Measurements from ENCODE around the gene DNAI2. TPM values are rescaled to one million over a fixed set of nuclear protein-coding genes. Genes with fewer than 3 reads are reported as not detected.

The DNAI2 gene
- total RNA-seq, 1 experiment from 2014 or later: 0.26 TPM

- no peaks in the 10 kb centered on the region for H3K36me3 Mint-ChIP-seq
- peaks cover 4% of the 10 kb centered on the region for H3K9me3 Mint-ChIP-seq
- peaks cover 2% of the 10 kb centered on the region; the same call in 1 of the 2 replicates for H3K27me3 Mint-ChIP-seq (ENCODE audit: low read depth)
- H3K27ac Mint-ChIP-seq: no peak overlapping the region
- CTCF ChIA-PET: interaction anchor here (1.6 to 8.3 kb wide), 5 partner anchors 14 to 80 kb away, joined by 4 to 112 read pairs (median 23); partner anchors contain the start of genes BTBD17 and GPR142
- H3K4me3 Mint-ChIP-seq: no peak overlapping the region
- ATAC-seq (no peak), DNase-seq (ENCODE audit: low spot score) (no peak)
- no peaks in the 10 kb centered on the region for H3K4me1 Mint-ChIP-seq
- POLR2A ChIA-PET: no interaction called here
- TF ChIP-seq PREB (CRISPR knock-in tag; IDR thresholded peaks at IDR 0.05; ENCODE audit: borderline replicate concordance) (no peak), ATF1 (CRISPR knock-in tag; IDR thresholded peaks at IDR 0.05) (no peak), FOXK1 (CRISPR knock-in tag; IDR thresholded peaks at IDR 0.05) (no peak), ZNF512 (CRISPR knock-in tag; IDR thresholded peaks at IDR 0.05; ENCODE audit: borderline replicate concordance) (no peak), NFATC4 (CRISPR knock-in tag; IDR thresholded peaks at IDR 0.05) (no peak), FOXJ3 (CRISPR knock-in tag; IDR thresholded peaks at IDR 0.05; ENCODE audit: borderline replicate concordance) (no peak), ZNF121 (CRISPR knock-in tag; IDR thresholded peaks at IDR 0.05) (no peak), ZNF671 (CRISPR knock-in tag; IDR thresholded peaks at IDR 0.05) (no peak), AR (CRISPR knock-in tag; IDR thresholded peaks at IDR 0.05) (no peak), IRF1 (CRISPR knock-in tag; IDR thresholded peaks at IDR 0.05) (no peak), IRF2 (CRISPR knock-in tag; IDR thresholded peaks at IDR 0.05; ENCODE audit: borderline replicate concordance, low read depth) (no peak), RELA (CRISPR knock-in tag; IDR thresholded peaks at IDR 0.05; ENCODE audit: borderline replicate concordance) (no peak), GRHL2 (CRISPR knock-in tag; IDR thresholded peaks at IDR 0.05; ENCODE audit: insufficient replicate concordance, severe bottlenecking) (no peak), ZNF532 (CRISPR knock-in tag; IDR thresholded peaks at IDR 0.05; ENCODE audit: borderline replicate concordance) (no peak), ZNF425 (CRISPR knock-in tag; conservative IDR thresholded peaks at IDR 0.05) (no peak), FOXP4 (CRISPR knock-in tag; IDR thresholded peaks at IDR 0.05) (no peak), CREB1 (CRISPR knock-in tag; IDR thresholded peaks at IDR 0.05) (no peak), ZNF317 (CRISPR knock-in tag; IDR thresholded peaks at IDR 0.05; ENCODE audit: borderline replicate concordance, low read depth) (no peak)
Observed at GRCh38 chr17:74298778-74299177, 24.7 kb downstream of the DNAI2 start.

Measured in WTC11 (cell line).